Measurements from ENCODE around the gene ZNF644.

DNA sequence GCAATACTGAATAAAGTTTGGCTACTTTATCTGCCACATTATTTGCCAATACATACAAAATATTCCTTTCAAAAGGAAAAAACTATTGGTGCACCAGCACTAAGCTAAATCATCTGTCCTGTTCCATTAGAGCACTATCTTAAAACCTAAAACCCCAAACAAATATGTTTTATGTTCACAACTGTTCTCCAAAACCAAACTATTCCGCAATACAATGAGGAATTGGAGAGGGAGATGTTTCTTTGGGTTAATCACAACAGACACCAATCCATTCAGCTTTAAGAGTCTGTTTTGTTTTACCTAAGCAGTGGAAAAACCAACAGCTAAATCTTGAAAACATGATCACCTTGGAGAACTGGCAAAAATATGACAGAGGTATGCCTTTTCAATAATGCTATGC, 85.1 kb downstream of the ZNF644 start:
- TF ChIP-seq, protein P1, sequence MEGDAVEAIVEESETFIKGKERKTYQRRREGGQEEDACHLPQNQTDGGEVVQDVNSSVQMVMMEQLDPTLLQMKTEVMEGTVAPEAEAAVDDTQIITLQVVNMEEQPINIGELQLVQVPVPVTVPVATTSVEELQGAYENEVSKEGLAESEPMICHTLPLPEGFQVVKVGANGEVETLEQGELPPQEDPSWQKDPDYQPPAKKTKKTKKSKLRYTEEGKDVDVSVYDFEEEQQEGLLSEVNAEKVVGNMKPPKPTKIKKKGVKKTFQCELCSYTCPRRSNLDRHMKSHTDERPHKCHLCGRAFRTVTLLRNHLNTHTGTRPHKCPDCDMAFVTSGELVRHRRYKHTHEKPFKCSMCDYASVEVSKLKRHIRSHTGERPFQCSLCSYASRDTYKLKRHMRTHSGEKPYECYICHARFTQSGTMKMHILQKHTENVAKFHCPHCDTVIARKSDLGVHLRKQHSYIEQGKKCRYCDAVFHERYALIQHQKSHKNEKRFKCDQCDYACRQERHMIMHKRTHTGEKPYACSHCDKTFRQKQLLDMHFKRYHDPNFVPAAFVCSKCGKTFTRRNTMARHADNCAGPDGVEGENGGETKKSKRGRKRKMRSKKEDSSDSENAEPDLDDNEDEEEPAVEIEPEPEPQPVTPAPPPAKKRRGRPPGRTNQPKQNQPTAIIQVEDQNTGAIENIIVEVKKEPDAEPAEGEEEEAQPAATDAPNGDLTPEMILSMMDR (IDR thresholded peaks at IDR 0.05; ENCODE audit: low read depth, low read length, missing input control) = no peak
- TF ChIP-seq JUND (IDR thresholded peaks at IDR 0.05) (no peak), RAD21 (IDR thresholded peaks at IDR 0.05) (no peak), TAF1 (conservative IDR thresholded peaks at IDR 0.05) (no peak), GABPA (IDR thresholded peaks at IDR 0.05 in 1 of 2, conservative IDR thresholded peaks at IDR 0.05 in 1 of 2) (no peak), RXRA (IDR thresholded peaks at IDR 0.05) (no peak)
- TF ChIP-seq, protein P2, sequence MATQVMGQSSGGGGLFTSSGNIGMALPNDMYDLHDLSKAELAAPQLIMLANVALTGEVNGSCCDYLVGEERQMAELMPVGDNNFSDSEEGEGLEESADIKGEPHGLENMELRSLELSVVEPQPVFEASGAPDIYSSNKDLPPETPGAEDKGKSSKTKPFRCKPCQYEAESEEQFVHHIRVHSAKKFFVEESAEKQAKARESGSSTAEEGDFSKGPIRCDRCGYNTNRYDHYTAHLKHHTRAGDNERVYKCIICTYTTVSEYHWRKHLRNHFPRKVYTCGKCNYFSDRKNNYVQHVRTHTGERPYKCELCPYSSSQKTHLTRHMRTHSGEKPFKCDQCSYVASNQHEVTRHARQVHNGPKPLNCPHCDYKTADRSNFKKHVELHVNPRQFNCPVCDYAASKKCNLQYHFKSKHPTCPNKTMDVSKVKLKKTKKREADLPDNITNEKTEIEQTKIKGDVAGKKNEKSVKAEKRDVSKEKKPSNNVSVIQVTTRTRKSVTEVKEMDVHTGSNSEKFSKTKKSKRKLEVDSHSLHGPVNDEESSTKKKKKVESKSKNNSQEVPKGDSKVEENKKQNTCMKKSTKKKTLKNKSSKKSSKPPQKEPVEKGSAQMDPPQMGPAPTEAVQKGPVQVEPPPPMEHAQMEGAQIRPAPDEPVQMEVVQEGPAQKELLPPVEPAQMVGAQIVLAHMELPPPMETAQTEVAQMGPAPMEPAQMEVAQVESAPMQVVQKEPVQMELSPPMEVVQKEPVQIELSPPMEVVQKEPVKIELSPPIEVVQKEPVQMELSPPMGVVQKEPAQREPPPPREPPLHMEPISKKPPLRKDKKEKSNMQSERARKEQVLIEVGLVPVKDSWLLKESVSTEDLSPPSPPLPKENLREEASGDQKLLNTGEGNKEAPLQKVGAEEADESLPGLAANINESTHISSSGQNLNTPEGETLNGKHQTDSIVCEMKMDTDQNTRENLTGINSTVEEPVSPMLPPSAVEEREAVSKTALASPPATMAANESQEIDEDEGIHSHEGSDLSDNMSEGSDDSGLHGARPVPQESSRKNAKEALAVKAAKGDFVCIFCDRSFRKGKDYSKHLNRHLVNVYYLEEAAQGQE (IDR thresholded peaks at IDR 0.05) = no peak
